Suprapubic skin (tissue), 3 donors: ENCODE results near the gene ODAD3.

Experiments
- CTCF ChIP-seq, 2 donors: fragments of 200-600 bp in 1 of 2; fragments of 450-650 bp in 1 of 2; sonication (generic) in 1 of 2; IDR thresholded peaks; one replicate each; pipeline ENCODE4 v1.5.1; 2016 to 2019; ENCODE audit warnings: antibody characterized with exemption in 2 of 2, mild to moderate bottlenecking in 1 of 2, moderate library complexity in 1 of 2
- EP300 ChIP-seq: sonication (generic); formaldehyde crosslinking; IDR thresholded peaks from one replicate; pipeline ENCODE4 v1.6.1; 2017; ENCODE audit warnings: antibody characterized with exemption
- POLR2A ChIP-seq, 2 donors: fragments of 450-650 bp; IDR thresholded peaks; one replicate each; pipeline ENCODE4 v1.6.1; 2017; ENCODE audit warnings: antibody characterized with exemption in 2 of 2, mild to moderate bottlenecking in 2 of 2, moderate library complexity in 2 of 2

- TF ChIP-seq POLR2A (IDR thresholded peaks at IDR 0.05): no peak
- no peak for TF ChIP-seq CTCF (IDR thresholded peaks at IDR 0.05)
- TF ChIP-seq EP300: no peak
These were observed 23.4 kb upstream of the ODAD3 start for GRCh38 chr19:11458236-11458900.
